ENCODE data around the gene SHOC1.
"Not testable (repeated sequence)": the region's sequence is repeated elsewhere in the genome, so short reads cannot be mapped to it uniquely, and the experiment has no call there.

Gene SHOC1

GRCh38 chr9:111821006-111821528 is 26.3 kb upstream of the SHOC1 start:
- DNase-seq (ENCODE audit: low read depth), result no peak
- no peak for TF ChIP-seq CTCF (conservative IDR thresholded peaks at IDR 0.05; ENCODE audit: low read depth, low read length)

GRCh38 chr9:111819360-111819759 is 24.6 kb upstream of the SHOC1 start:
- H3K4me3 ChIP-seq (ENCODE audit: low read length), result no peak overlapping the region
- no peak for TF ChIP-seq CTCF (conservative IDR thresholded peaks at IDR 0.05; ENCODE audit: low read depth, low read length)
- no peak for DNase-seq (ENCODE audit: low read depth)

More at GRCh38 chr9:111821006-111821528, 26.3 kb upstream of the SHOC1 start:
- no peak overlapping the region for H3K4me3 ChIP-seq (ENCODE audit: low read length)

GRCh38 chr9:111815285-111816070 is 20.7 kb upstream of the SHOC1 start:
- DNase-seq (ENCODE audit: low read depth), result no peak
- H3K4me3 ChIP-seq (ENCODE audit: low read length), result no peak overlapping the region
- no peak for TF ChIP-seq CTCF (conservative IDR thresholded peaks at IDR 0.05; ENCODE audit: low read depth, low read length)

GRCh38 chr9:111812337-111812736 is 17.6 kb upstream of the SHOC1 start:
- DNase-seq (ENCODE audit: low read depth), result no peak
- no peak for TF ChIP-seq CTCF (conservative IDR thresholded peaks at IDR 0.05; ENCODE audit: low read depth, low read length)
- H3K4me3 ChIP-seq (ENCODE audit: low read length), result no peak overlapping the region

GRCh38 chr9:111810908-111811307 is 16.2 kb upstream of the SHOC1 start:
- DNase-seq (ENCODE audit: low read depth), result no peak
- H3K4me3 ChIP-seq (ENCODE audit: low read length), result no peak overlapping the region
- TF ChIP-seq CTCF (conservative IDR thresholded peaks at IDR 0.05; ENCODE audit: low read depth, low read length), result no peak

- not testable (repeated sequence) for H3K4me3 ChIP-seq (ENCODE audit: low read length); DNase-seq (ENCODE audit: low read depth)
Measured at GRCh38 chr9:111810415-111810814, 15.7 kb upstream of the SHOC1 start.

- no peak for DNase-seq (ENCODE audit: low read depth)
- H3K4me3 ChIP-seq (ENCODE audit: low read length), result no peak overlapping the region
- TF ChIP-seq CTCF (conservative IDR thresholded peaks at IDR 0.05; ENCODE audit: low read depth, low read length), result no peak
Measured at GRCh38 chr9:111807197-111807596, 12.5 kb upstream of the SHOC1 start.

Data from retinal pigment epithelial cell (primary cell).